ENCODE measurements around the gene SORCS2.

The SORCS2 gene

GRCh38 chr4:7767966-7768365 is 575.6 kb downstream of the SORCS2 start:
- H3K27ac ChIP-seq (ENCODE audit: extremely low read depth, low read depth, low read length) = no peak overlapping the region
- H3K4me3 ChIP-seq (ENCODE audit: low read depth, low read length) = no peak overlapping the region
- peaks cover 0 to 22% of the 10 kb centered on the region in 2 experiments; a peak in 1 of 3 replicates for H3K36me3 ChIP-seq (ENCODE audit: control insufficient read depth in 2 of 2, insufficient read depth in 1 of 2, low read length in 2 of 2)
- ChIA-PET POLR2A (no interaction called here), CTCF (interaction anchor here (0.6 to 3.9 kb wide), 2 partner anchors 13 to 35 kb away, joined by 3 to 39 read pairs; no protein-coding TSS in a partner anchor)
- no peaks in the 10 kb centered on the region for H3K4me1 ChIP-seq (ENCODE audit: control insufficient read depth, insufficient read depth, low read length)
- TF ChIP-seq SETDB1 (IDR thresholded peaks at IDR 0.05; ENCODE audit: insufficient read length, low read length) (no peak), ZNF341 (tag by site-specific recombination; IDR thresholded peaks at IDR 0.05; ENCODE audit: low read depth) (no peak), ZNF394 (tag by site-specific recombination; IDR thresholded peaks at IDR 0.05; ENCODE audit: borderline replicate concordance) (no peak), GLIS2 (tag by site-specific recombination; IDR thresholded peaks at IDR 0.05) (no peak), ZNF677 (tag by site-specific recombination; IDR thresholded peaks at IDR 0.05) (no peak), ZNF658 (tag by site-specific recombination; IDR thresholded peaks at IDR 0.05) (no peak), ZNF398 (tag by site-specific recombination; IDR thresholded peaks at IDR 0.05) (no peak), PBX3 (CRISPR knock-in tag; IDR thresholded peaks at IDR 0.05) (no peak)
- TF ChIP-seq, protein P1, sequence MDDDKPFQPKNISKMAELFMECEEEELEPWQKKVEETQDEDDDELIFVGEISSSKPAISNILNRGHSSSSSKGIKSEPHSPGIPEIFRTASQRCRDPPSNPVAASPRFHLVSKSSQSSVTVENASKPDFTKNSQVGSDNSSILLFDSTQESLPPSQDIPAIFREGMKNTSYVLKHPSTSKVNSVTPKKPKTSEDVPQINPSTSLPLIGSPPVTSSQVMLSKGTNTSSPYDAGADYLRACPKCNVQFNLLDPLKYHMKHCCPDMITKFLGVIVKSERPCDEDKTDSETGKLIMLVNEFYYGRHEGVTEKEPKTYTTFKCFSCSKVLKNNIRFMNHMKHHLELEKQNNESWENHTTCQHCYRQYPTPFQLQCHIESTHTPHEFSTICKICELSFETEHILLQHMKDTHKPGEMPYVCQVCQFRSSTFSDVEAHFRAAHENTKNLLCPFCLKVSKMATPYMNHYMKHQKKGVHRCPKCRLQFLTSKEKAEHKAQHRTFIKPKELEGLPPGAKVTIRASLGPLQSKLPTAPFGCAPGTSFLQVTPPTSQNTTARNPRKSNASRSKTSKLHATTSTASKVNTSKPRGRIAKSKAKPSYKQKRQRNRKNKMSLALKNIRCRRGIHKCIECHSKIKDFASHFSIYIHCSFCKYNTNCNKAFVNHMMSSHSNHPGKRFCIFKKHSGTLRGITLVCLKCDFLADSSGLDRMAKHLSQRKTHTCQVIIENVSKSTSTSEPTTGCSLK (tag by site-specific recombination; IDR thresholded peaks at IDR 0.05) = no peak
- no peaks in the 10 kb centered on the region for H3K9me3 ChIP-seq (ENCODE audit: control insufficient read depth, insufficient read depth, low read depth, low read length)

GRCh38 chr4:7768736-7769135 is 576.4 kb downstream of the SORCS2 start:
- ChIA-PET CTCF (interaction anchor here (0.6 to 3.9 kb wide), 3 partner anchors 12 to 34 kb away, joined by 3 to 39 read pairs (median 3); no protein-coding TSS in a partner anchor), POLR2A (no interaction called here)
- Histone ChIP-seq H3K4me1 (ENCODE audit: control insufficient read depth, insufficient read depth, low read length) (no peaks in the 10 kb centered on the region), H3K4me3 (ENCODE audit: low read depth, low read length) (no peak overlapping the region), H3K27ac (ENCODE audit: extremely low read depth, low read depth, low read length) (no peak overlapping the region), H3K9me3 (ENCODE audit: control insufficient read depth, insufficient read depth, low read depth, low read length) (no peaks in the 10 kb centered on the region), H3K36me3 (ENCODE audit: control insufficient read depth in 2 of 2, insufficient read depth in 1 of 2, low read length in 2 of 2) (peaks cover 0 to 22% of the 10 kb centered on the region in 2 experiments; a peak in 1 of 3 replicates)
- TF ChIP-seq, protein P2, sequence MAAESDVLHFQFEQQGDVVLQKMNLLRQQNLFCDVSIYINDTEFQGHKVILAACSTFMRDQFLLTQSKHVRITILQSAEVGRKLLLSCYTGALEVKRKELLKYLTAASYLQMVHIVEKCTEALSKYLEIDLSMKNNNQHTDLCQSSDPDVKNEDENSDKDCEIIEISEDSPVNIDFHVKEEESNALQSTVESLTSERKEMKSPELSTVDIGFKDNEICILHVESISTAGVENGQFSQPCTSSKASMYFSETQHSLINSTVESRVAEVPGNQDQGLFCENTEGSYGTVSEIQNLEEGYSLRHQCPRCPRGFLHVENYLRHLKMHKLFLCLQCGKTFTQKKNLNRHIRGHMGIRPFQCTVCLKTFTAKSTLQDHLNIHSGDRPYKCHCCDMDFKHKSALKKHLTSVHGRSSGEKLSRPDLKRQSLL (tag by site-specific recombination; IDR thresholded peaks at IDR 0.05) = no peak
- TF ChIP-seq, protein P3, sequence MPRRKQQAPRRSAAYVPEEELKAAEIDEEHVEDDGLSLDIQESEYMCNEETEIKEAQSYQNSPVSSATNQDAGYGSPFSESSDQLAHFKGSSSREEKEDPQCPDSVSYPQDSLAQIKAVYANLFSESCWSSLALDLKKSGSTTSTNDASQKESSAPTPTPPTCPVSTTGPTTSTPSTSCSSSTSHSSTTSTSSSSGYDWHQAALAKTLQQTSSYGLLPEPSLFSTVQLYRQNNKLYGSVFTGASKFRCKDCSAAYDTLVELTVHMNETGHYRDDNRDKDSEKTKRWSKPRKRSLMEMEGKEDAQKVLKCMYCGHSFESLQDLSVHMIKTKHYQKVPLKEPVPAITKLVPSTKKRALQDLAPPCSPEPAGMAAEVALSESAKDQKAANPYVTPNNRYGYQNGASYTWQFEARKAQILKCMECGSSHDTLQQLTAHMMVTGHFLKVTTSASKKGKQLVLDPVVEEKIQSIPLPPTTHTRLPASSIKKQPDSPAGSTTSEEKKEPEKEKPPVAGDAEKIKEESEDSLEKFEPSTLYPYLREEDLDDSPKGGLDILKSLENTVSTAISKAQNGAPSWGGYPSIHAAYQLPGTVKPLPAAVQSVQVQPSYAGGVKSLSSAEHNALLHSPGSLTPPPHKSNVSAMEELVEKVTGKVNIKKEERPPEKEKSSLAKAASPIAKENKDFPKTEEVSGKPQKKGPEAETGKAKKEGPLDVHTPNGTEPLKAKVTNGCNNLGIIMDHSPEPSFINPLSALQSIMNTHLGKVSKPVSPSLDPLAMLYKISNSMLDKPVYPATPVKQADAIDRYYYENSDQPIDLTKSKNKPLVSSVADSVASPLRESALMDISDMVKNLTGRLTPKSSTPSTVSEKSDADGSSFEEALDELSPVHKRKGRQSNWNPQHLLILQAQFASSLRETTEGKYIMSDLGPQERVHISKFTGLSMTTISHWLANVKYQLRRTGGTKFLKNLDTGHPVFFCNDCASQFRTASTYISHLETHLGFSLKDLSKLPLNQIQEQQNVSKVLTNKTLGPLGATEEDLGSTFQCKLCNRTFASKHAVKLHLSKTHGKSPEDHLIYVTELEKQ (tag by site-specific recombination; IDR thresholded peaks at IDR 0.05; ENCODE audit: borderline replicate concordance) = no peak
- TF ChIP-seq ZBTB44 (tag by site-specific recombination; IDR thresholded peaks at IDR 0.05) (no peak), GLI2 (tag by site-specific recombination; IDR thresholded peaks at IDR 0.05; ENCODE audit: borderline replicate concordance, low read depth) (no peak), ZFP41 (tag by site-specific recombination; IDR thresholded peaks at IDR 0.05; ENCODE audit: borderline replicate concordance) (no peak), BCL11B (tag by site-specific recombination; IDR thresholded peaks at IDR 0.05; ENCODE audit: low read depth) (no peak), ZNF426 (tag by site-specific recombination; IDR thresholded peaks at IDR 0.05) (no peak), GLI4 (tag by site-specific recombination; IDR thresholded peaks at IDR 0.05) (no peak)

All from HEK293 (cell line).